ENCODE data around the gene SREBF1.
A peak's percentile ranks its signal among the peaks of the same experiment; 100 is the strongest.

The SREBF1 gene

DNA sequence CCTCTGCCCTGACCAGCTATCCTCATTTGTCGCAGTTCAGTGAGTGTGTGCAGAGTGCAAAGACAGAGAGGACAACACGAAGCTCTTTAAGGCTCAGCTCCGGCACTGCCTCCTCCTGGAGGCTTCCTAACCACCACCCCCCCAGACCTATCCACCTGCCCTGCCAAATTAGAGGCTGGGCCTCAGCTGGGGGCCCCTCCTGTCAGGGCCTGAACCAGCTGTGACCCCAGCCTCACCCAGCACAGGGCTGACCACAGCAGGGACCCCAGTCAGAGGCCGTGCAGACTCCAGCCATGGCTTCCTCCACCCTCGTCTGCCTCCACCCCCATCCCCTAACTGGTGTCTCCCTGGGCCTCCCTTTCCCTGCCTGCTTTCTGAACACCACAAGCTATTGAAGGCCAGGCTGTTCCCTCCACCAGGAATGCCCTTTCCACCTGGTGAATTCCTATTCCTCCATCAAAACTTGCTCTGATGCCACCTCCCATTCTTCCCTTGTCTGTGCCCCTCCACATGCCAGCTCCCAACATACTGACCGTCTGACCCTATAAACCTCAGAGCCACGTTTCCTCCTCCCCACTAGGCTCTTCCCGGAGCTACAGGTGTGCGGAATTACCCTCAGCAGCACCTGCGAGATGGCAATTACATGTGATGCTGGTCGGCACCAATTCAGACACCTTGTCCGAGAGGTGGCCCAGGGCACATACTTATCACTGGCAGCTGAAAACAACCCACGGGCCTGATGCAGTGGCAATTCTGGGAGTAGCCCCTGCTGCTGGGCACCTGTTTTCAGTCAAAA lies 8.8 kb downstream of the SREBF1 start:
- Histone ChIP-seq H3K36me3 (peaks cover 42 to 65% (median 59%) of the 10 kb centered on the region in 11 experiments), H3K9ac (peak overlapping the region in 10 of 11 experiments; percentile 17 to 95 (median 50); a peak in 13 of 22 replicates), H3K9me3 (replicated peaks in 1 of 11) (no peaks in the 10 kb centered on the region), H3K27ac (peak overlapping the region in 9 of 11 experiments; percentile 54 to 98 (median 93); a peak in 13 of 22 replicates), H4K20me1 (peaks cover 69 to 93% (median 86%) of the 10 kb centered on the region in 11 experiments), H3K4me3 (no peak overlapping the region), H3K4me2 (peak overlapping the region; percentile 83 to 100 (median 94)), H3K4me1 (peaks cover 93 to 97% (median 95%) of the 10 kb centered on the region in 10 experiments), H3K27me3 (no peaks in the 10 kb centered on the region)
- TF ChIP-seq Cebpa-rat (IDR thresholded peaks at IDR 0.05) = no peak

DNA sequence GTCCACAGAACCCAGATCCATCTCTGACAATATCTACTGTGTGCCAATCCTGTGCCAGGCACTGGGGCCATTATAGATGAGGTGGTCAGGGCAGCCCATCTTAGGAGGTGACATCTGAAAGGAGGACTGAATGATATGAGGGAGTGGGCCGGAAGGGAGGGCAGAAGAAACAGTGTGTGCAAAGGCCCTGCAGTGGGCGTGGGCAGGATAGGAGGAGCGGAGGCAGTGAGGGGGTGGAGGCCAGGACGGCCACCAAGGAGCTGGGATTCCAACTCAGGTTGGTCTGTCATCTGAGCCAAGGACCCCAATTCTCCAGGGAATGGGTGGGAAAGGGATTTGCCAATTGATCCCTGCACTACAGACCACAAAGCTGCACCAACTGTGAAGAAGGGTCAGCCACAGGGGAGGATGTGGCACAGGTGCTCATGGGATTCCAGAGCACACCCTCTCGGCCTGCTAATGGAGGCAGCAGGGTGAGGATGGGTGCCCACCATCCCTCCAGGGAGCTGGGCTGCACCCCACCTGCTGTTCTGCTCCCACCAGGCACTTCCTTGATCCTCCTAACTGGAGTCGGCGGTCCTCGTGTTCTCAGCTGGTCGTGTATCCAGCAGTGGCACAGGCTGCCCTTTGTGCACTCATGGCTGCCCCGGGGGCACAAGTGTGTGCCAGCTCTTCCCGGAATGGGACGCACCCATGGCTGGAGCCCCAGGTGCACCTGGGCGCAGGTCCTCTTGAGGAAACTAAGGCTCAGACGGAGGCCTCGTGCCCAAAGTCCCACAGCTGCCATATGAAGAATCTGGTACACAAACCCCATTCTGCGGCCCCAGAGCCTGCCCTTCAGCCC lies 9.6 kb downstream of the SREBF1 start:
- H3K27me3 ChIP-seq = no peaks in the 10 kb centered on the region
- H3K9ac ChIP-seq = peak overlapping the region; percentile 22 to 95 (median 84); a peak in 18 of 22 replicates
- H3K4me3 ChIP-seq = peak overlapping the region in 6 of 10 experiments; percentile 1 to 44 (median 32); a peak in 8 of 20 replicates
- peaks cover 93 to 97% (median 95%) of the 10 kb centered on the region in 10 experiments for H3K4me1 ChIP-seq
- peaks cover 43 to 65% (median 58%) of the 10 kb centered on the region in 11 experiments for H3K36me3 ChIP-seq
- peaks cover 71 to 94% (median 86%) of the 10 kb centered on the region in 11 experiments for H4K20me1 ChIP-seq
- H3K4me2 ChIP-seq = peak overlapping the region; percentile 83 to 100 (median 94)
- H3K9me3 ChIP-seq (replicated peaks in 1 of 11) = no peaks in the 10 kb centered on the region
- TF ChIP-seq Cebpa-rat (IDR thresholded peaks at IDR 0.05) = no peak
- H3K27ac ChIP-seq = peak overlapping the region; percentile 10 to 98 (median 94); a peak in 19 of 22 replicates

DNA sequence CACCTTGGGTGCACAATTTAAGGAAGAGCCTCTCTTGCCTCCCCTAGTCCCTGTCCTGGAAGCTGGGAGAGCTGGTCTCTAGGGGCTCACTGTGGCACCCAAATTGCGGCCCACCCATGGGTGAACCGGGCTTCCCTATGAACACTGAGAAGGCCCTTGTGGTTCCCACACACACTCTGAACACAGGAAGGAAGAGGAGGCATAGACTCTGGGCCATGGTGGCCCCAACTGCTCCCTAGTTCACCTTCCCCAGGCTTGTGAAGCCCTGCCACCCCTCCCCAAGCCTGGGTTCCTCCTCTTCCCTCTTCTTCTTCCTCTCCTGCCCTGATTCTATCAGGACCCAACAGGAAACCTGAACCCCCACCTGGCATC lies 10.5 kb downstream of the SREBF1 start:
- H3K9me3 ChIP-seq (replicated peaks in 1 of 11) = no peaks in the 10 kb centered on the region
- no peak for TF ChIP-seq Cebpa-rat (IDR thresholded peaks at IDR 0.05)
- peaks cover 93 to 97% (median 95%) of the 10 kb centered on the region in 10 experiments for H3K4me1 ChIP-seq
- H3K27ac ChIP-seq = peak overlapping the region; percentile 10 to 98 (median 94); a peak in 21 of 22 replicates
- peak overlapping the region in 6 of 10 experiments; percentile 1 to 44 (median 32); a peak in 8 of 20 replicates for H3K4me3 ChIP-seq
- H3K27me3 ChIP-seq = no peaks in the 10 kb centered on the region
- H3K36me3 ChIP-seq = peaks cover 35 to 65% (median 56%) of the 10 kb centered on the region in 11 experiments; a peak in 21 of 22 replicates
- H3K4me2 ChIP-seq = peak overlapping the region; percentile 83 to 100 (median 94)
- H4K20me1 ChIP-seq = peaks cover 71 to 94% (median 86%) of the 10 kb centered on the region in 11 experiments
- H3K9ac ChIP-seq = peak overlapping the region; percentile 22 to 95 (median 84); a peak in 18 of 22 replicates

DNA sequence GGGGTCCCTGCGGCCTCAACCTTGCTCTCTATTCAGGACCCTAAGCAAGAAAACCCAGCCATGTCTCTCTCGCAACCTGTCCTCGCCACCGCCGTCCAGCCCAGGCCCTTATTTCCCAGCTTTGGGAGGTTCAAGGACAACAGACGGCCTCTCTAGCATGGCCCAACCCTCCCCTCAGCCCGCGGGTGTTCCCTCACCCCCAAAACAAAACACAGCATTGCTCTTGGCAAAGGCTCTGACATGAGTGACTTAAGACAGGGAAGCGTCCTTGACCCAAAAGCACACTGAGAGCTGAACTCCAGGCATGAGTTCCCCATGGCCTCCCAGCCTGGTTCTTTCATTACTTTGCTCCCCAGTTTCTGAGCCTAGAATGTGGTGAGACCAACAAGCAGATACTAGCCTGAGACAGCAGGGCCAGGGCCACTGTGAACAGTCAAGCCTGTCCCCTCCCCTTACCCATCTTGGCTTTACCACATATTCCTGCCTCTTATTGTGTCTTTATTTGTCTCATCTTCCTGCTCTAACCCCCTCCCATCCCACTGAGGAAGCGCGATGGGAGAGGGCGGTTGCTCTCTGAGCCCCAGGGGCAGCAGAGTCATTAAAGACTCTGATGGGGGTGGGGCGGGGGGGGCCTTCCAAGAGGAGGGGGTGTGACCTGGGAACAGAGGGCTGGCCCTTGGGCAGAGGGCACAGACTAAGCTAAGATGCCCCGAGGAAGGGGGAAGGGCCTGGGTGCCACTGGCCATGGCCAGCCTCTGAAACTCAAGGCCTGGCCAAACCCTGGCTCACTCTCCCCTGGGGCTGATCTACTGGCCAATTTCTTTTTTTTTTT lies 11.8 kb downstream of the SREBF1 start:
- Histone ChIP-seq H3K27me3 (no peaks in the 10 kb centered on the region), H3K4me2 (peak overlapping the region; percentile 83 to 100 (median 94)), H4K20me1 (peaks cover 71 to 94% (median 86%) of the 10 kb centered on the region in 11 experiments), H3K36me3 (peaks cover 29 to 65% (median 56%) of the 10 kb centered on the region in 11 experiments), H3K27ac (peak overlapping the region; percentile 86 to 98 (median 94)), H3K9ac (peak overlapping the region; percentile 77 to 95 (median 84)), H3K4me3 (peak overlapping the region; percentile 31 to 61 (median 47); a peak in 16 of 20 replicates), H3K9me3 (replicated peaks in 1 of 11) (no peaks in the 10 kb centered on the region), H3K4me1 (peaks cover 93 to 97% (median 95%) of the 10 kb centered on the region in 10 experiments)
- TF ChIP-seq Cebpa-rat (IDR thresholded peaks at IDR 0.05) = no peak

GRCh38 chr17:17824119-17824782 lies 12.5 kb downstream of the SREBF1 start:
- Histone ChIP-seq H3K4me3 (peak overlapping the region; percentile 31 to 61 (median 47); a peak in 19 of 20 replicates), H3K36me3 (peaks cover 29 to 65% (median 58%) of the 10 kb centered on the region in 11 experiments), H4K20me1 (peaks cover 71 to 94% (median 86%) of the 10 kb centered on the region in 11 experiments), H3K4me1 (peaks cover 93 to 97% (median 95%) of the 10 kb centered on the region in 10 experiments), H3K9ac (peak overlapping the region; percentile 77 to 95 (median 84)), H3K4me2 (peak overlapping the region; percentile 83 to 100 (median 94)), H3K9me3 (replicated peaks in 1 of 11) (no peaks in the 10 kb centered on the region), H3K27ac (peak overlapping the region; percentile 86 to 98 (median 94)), H3K27me3 (no peaks in the 10 kb centered on the region)
- TF ChIP-seq Cebpa-rat (IDR thresholded peaks at IDR 0.05) = no peak

DNA sequence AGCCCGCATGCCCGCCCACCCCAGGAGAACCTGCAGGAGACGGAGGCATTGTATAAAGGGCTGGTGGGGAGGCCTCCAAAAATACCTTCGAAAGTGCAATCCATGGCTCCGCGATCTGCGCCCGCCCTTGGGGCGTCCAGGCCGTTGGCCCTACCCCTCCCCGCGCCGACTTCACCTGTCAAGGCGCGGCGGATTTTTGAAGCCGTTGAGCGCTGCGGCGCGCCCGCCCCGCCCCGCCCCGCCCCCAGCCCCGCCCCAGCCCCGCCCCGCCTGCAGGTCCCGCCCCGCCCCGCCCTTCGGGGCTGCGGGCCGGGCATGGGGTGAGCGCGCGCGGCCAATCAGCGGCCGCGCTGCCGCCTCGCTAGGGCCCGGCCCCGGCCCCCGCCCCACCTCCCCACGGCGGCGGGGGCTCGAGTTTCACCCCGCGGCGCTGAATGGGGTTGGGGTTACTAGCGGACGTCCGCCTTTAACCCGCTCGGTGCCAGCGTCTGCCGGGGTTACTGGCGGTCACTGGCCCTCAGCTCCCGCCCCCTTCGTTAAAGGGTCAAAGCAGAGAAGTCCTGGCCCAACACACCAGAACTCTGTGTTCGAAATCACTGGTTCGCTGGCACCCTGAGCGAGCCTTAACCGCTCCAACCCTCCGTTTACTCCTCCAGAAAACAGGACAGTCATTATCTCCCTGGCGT lies 13.2 kb downstream of the SREBF1 start:
- Histone ChIP-seq H3K4me2 (peak overlapping the region; percentile 96 to 100 (median 99)), H3K27me3 (no peaks in the 10 kb centered on the region), H3K4me3 (peak overlapping the region; percentile 56 to 73 (median 64)), H4K20me1 (peaks cover 73 to 94% (median 86%) of the 10 kb centered on the region in 11 experiments), H3K9me3 (replicated peaks in 1 of 11) (no peaks in the 10 kb centered on the region), H3K27ac (peak overlapping the region; percentile 86 to 98 (median 94)), H3K9ac (peak overlapping the region; percentile 77 to 95 (median 84)), H3K36me3 (peaks cover 33 to 65% (median 61%) of the 10 kb centered on the region in 11 experiments), H3K4me1 (peaks cover 94 to 97% (median 96%) of the 10 kb centered on the region in 10 experiments)
- no peak for TF ChIP-seq Cebpa-rat (IDR thresholded peaks at IDR 0.05)

DNA sequence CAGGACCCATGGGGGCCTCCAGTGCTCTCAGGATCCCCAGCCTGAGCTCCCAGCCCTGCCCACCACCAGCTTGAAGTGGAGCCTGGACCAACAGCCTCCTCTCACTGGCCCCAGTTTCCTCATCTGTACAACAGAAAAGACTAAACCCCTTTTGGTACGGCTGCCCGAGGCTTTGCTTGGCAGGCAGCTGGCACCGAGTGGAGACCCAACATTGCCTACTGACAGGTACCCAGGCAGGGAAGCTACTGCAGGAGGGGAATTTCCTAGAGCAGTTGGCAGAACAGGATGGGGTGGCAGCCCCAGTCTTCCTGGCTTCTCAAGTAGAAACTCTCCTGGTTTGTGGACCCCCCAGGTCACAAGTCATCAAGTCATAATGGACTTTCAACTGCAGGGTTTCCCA lies 14.2 kb downstream of the SREBF1 start:
- Histone ChIP-seq H3K4me3 (peak overlapping the region; percentile 56 to 73 (median 64)), H3K27ac (peak overlapping the region; percentile 34 to 79 (median 72); a peak in 20 of 22 replicates), H3K27me3 (no peaks in the 10 kb centered on the region), H3K36me3 (peaks cover 35 to 64% (median 60%) of the 10 kb centered on the region in 11 experiments), H3K4me1 (peaks cover 90 to 95% (median 94%) of the 10 kb centered on the region in 10 experiments), H4K20me1 (peaks cover 71 to 93% (median 85%) of the 10 kb centered on the region in 11 experiments), H3K4me2 (peak overlapping the region; percentile 96 to 100 (median 98)), H3K9me3 (replicated peaks in 1 of 11) (no peaks in the 10 kb centered on the region), H3K9ac (peak overlapping the region; percentile 63 to 82 (median 76))
- no peak for TF ChIP-seq Cebpa-rat (IDR thresholded peaks at IDR 0.05)

Data from BLaER1 treated with 17β-estradiol and CSF1 and Interleukin-3, amounts not matched to agents 10 nM and 100 nM (cell line).